HepG2 (cell line): Measurements from ENCODE around the gene MDP1. TPM values are rescaled to one million over a fixed set of nuclear protein-coding genes. Genes with fewer than 3 reads are reported as not detected.

Experiments used
- BRD4 ChIP-seq: sonication (generic); formaldehyde crosslinking; IDR thresholded peaks from 2 replicates; pipeline ENCODE4 v1.4.0; 2020; ENCODE audit warnings: missing genetic modification reagents
- FOXC1 ChIP-seq: sonication (generic); formaldehyde crosslinking; IDR thresholded peaks from 2 replicates; pipeline ENCODE4 v1.8.0; 2022; ENCODE audit warnings: mild to moderate bottlenecking, missing genetic modification reagents, borderline replicate concordance
- KDM5A ChIP-seq: fragments of 200-600 bp; sonication (generic); IDR thresholded peaks from 2 replicates; pipeline ENCODE4 v1.7.0; 2018; ENCODE audit warnings: antibody characterized with exemption, mild to moderate bottlenecking, low read length, borderline replicate concordance
- NFATC3 ChIP-seq: sonication (generic); formaldehyde crosslinking; IDR thresholded peaks from 2 replicates; pipeline ENCODE4 v1.5.1; 2020; ENCODE audit warnings: mild to moderate bottlenecking, missing genetic modification reagents
- NFKBIZ ChIP-seq: IDR thresholded peaks from 2 replicates; pipeline ENCODE4 v1.6.1; 2018; ENCODE audit warnings: missing genetic modification reagents, missing compliant biosample characterization
- SUZ12 ChIP-seq: fragments of 150-350 bp; IDR thresholded peaks from 2 replicates; pipeline ENCODE4 v1.6.1; 2014; ENCODE audit warnings: low read depth, low read length
- TSC22D2 ChIP-seq: sonication (generic); formaldehyde crosslinking; IDR thresholded peaks from 2 replicates; pipeline ENCODE4 v1.5.1; 2020; ENCODE audit warnings: missing genetic modification reagents, mild to moderate bottlenecking, borderline replicate concordance
- ZNF234 ChIP-seq: sonication (generic); formaldehyde crosslinking; conservative IDR thresholded peaks from 2 replicates; pipeline ENCODE4 v1.5.1; 2020; ENCODE audit warnings: mild to moderate bottlenecking, missing genetic modification reagents
- ZNF331 ChIP-seq: sonication (generic); formaldehyde crosslinking; IDR thresholded peaks from 2 replicates; pipeline ENCODE4 v1.4.0; 2020; ENCODE audit warnings: missing genetic modification reagents
- ZNF468 ChIP-seq: sonication (generic); formaldehyde crosslinking; IDR thresholded peaks from 2 replicates; pipeline ENCODE4 v1.8.0; 2022; ENCODE audit warnings: mild to moderate bottlenecking, moderate library complexity, missing genetic modification reagents
- ZNF484 ChIP-seq: sonication (generic); formaldehyde crosslinking; IDR thresholded peaks from 2 replicates; pipeline ENCODE4 v1.5.1; 2020; ENCODE audit warnings: mild to moderate bottlenecking, low read depth, missing genetic modification reagents, borderline replicate concordance
- ZNF781 ChIP-seq: sonication (generic); formaldehyde crosslinking; IDR thresholded peaks from 2 replicates; pipeline ENCODE4 v1.5.1; 2020; ENCODE audit warnings: borderline replicate concordance, mild to moderate bottlenecking, missing genetic modification reagents; ENCODE audit errors: not compliant biosample characterization
- ZNF788 ChIP-seq: sonication (generic); formaldehyde crosslinking; IDR thresholded peaks from 2 replicates; pipeline ENCODE4 v1.5.0; 2020; ENCODE audit warnings: mild to moderate bottlenecking, missing genetic modification reagents, borderline replicate concordance
- polyA plus RNA-seq, 8 experiments: library from polyadenylated mRNA; depleted of rRNA in 3 of 8; stranded (reverse) in 7 of 8; unstranded in 1 of 8; fragments of >200 nt; fragmentation: Illumina TruSeq in 4 of 8; extraction: Trizol in 4 of 8; gene quantifications; 2 replicates each; pipeline versions ENCODE4 v1.2.1 to v1.2.3, GENCODE V29; 2011 to 2016; ENCODE audit warnings: low read depth in 4 of 8, missing spikeins in 1 of 8, mixed read lengths in 1 of 8; ENCODE audit not compliant: insufficient read depth in 1 of 8
- total RNA-seq, 5 experiments: library from RNA; depleted of rRNA; stranded (reverse); fragments of >200 nt; fragmentation: Illumina TruSeq; extraction: Trizol; gene quantifications; 2 replicates each; pipeline ENCODE4 v1.2.3, GENCODE V29; 2016; ENCODE audit warnings: low read depth in 1 of 5
- TF ChIP-seq, protein P1 (sequence below): sonication (generic); formaldehyde crosslinking; IDR thresholded peaks from 2 replicates; pipeline ENCODE4 v1.9.0; 2021; ENCODE audit warnings: mild to moderate bottlenecking, missing genetic modification reagents
- TF ChIP-seq, protein P2 (sequence below): sonication (generic); formaldehyde crosslinking; IDR thresholded peaks from 2 replicates; pipeline ENCODE4 v1.8.1; 2023; ENCODE audit warnings: mild to moderate bottlenecking, missing genetic modification reagents
- TF ChIP-seq, protein P3 (sequence below): sonication (generic); formaldehyde crosslinking; IDR thresholded peaks from 2 replicates; pipeline ENCODE4 v1.5.0; 2020; ENCODE audit warnings: mild to moderate bottlenecking, missing genetic modification reagents, moderate library complexity

The MDP1 gene
- total and polyA plus RNA-seq, 2 of the 13 experiments (the other 11 are each of a cell fraction or from before 2014, with no cell fraction given): 44.1 to 48.7 TPM

DNA sequence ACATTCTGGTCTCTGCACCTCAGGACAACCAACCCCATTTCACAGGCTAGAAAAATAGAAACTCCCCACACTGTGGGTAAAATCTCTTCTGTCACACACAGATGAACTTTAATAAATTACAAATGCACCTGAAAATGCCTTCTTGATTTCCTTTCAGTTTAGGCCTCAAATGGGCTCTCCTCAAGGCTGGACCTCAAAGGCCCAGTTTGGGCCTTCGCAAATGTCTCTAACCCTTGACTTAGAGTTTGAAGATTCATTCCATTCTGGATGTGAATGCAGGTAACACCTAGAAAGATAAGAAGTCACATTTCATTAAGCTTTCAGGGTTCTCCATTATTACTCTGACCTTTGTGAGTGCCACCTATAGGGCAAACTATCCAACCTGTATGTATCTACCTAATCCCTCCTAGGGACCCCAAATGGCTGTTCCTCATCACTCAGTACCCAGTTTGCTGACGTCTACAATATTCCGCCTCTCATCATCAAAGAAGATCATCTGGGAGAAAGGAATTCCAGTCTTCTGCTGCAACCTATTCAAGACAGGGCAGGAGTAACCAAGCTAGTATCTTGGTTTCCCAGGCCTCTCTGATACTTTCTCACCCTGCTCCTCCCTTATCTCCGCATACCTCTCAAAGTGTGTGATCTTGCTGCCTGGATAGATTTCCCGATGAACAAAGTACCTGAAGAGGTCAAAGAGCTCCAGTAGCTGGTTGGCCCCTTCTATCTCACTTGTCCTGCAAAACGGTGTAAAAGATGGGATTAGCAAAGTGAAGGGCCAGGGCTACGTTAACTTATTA is 1.8 kb downstream of the MDP1 start (continued):
- TF ChIP-seq, protein P1, sequence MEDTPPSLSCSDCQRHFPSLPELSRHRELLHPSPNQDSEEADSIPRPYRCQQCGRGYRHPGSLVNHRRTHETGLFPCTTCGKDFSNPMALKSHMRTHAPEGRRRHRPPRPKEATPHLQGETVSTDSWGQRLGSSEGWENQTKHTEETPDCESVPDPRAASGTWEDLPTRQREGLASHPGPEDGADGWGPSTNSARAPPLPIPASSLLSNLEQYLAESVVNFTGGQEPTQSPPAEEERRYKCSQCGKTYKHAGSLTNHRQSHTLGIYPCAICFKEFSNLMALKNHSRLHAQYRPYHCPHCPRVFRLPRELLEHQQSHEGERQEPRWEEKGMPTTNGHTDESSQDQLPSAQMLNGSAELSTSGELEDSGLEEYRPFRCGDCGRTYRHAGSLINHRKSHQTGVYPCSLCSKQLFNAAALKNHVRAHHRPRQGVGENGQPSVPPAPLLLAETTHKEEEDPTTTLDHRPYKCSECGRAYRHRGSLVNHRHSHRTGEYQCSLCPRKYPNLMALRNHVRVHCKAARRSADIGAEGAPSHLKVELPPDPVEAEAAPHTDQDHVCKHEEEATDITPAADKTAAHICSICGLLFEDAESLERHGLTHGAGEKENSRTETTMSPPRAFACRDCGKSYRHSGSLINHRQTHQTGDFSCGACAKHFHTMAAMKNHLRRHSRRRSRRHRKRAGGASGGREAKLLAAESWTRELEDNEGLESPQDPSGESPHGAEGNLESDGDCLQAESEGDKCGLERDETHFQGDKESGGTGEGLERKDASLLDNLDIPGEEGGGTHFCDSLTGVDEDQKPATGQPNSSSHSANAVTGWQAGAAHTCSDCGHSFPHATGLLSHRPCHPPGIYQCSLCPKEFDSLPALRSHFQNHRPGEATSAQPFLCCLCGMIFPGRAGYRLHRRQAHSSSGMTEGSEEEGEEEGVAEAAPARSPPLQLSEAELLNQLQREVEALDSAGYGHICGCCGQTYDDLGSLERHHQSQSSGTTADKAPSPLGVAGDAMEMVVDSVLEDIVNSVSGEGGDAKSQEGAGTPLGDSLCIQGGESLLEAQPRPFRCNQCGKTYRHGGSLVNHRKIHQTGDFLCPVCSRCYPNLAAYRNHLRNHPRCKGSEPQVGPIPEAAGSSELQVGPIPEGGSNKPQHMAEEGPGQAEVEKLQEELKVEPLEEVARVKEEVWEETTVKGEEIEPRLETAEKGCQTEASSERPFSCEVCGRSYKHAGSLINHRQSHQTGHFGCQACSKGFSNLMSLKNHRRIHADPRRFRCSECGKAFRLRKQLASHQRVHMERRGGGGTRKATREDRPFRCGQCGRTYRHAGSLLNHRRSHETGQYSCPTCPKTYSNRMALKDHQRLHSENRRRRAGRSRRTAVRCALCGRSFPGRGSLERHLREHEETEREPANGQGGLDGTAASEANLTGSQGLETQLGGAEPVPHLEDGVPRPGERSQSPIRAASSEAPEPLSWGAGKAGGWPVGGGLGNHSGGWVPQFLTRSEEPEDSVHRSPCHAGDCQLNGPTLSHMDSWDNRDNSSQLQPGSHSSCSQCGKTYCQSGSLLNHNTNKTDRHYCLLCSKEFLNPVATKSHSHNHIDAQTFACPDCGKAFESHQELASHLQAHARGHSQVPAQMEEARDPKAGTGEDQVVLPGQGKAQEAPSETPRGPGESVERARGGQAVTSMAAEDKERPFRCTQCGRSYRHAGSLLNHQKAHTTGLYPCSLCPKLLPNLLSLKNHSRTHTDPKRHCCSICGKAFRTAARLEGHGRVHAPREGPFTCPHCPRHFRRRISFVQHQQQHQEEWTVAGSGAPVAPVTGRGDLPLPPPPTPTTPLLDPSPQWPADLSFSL (CRISPR knock-in tag): peak; percentile 56; the same call in 1 of the 2 replicates
- TF ChIP-seq KDM5A (peak; percentile 91), ZNF788 (CRISPR knock-in tag) (0 out of 2 replicates have a peak, but pooled peaks have one; percentile 59), TSC22D2 (CRISPR knock-in tag) (no peak), FOXC1 (no peak), NFKBIZ (CRISPR knock-in tag) (0 out of 2 replicates have a peak, but pooled peaks have one; percentile 3), SUZ12 (0 out of 2 replicates have a peak, but pooled peaks have one; percentile 4), ZNF331 (no peak), ZNF781 (CRISPR knock-in tag) (peak; percentile 14), NFATC3 (CRISPR knock-in tag) (0 out of 2 replicates have a peak, but pooled peaks have one; percentile 5), ZNF234 (CRISPR knock-in tag) (no peak), ZNF468 (CRISPR knock-in tag) (no peak), ZNF484 (CRISPR knock-in tag) (no peak), BRD4 (CRISPR knock-in tag) (no peak)
- TF ChIP-seq, protein P2, sequence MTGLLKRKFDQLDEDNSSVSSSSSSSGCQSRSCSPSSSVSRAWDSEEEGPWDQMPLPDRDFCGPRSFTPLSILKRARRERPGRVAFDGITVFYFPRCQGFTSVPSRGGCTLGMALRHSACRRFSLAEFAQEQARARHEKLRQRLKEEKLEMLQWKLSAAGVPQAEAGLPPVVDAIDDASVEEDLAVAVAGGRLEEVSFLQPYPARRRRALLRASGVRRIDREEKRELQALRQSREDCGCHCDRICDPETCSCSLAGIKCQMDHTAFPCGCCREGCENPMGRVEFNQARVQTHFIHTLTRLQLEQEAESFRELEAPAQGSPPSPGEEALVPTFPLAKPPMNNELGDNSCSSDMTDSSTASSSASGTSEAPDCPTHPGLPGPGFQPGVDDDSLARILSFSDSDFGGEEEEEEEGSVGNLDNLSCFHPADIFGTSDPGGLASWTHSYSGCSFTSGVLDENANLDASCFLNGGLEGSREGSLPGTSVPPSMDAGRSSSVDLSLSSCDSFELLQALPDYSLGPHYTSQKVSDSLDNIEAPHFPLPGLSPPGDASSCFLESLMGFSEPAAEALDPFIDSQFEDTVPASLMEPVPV (CRISPR knock-in tag): no peak
- TF ChIP-seq, protein P3, sequence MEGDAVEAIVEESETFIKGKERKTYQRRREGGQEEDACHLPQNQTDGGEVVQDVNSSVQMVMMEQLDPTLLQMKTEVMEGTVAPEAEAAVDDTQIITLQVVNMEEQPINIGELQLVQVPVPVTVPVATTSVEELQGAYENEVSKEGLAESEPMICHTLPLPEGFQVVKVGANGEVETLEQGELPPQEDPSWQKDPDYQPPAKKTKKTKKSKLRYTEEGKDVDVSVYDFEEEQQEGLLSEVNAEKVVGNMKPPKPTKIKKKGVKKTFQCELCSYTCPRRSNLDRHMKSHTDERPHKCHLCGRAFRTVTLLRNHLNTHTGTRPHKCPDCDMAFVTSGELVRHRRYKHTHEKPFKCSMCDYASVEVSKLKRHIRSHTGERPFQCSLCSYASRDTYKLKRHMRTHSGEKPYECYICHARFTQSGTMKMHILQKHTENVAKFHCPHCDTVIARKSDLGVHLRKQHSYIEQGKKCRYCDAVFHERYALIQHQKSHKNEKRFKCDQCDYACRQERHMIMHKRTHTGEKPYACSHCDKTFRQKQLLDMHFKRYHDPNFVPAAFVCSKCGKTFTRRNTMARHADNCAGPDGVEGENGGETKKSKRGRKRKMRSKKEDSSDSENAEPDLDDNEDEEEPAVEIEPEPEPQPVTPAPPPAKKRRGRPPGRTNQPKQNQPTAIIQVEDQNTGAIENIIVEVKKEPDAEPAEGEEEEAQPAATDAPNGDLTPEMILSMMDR (CRISPR knock-in tag): peak; percentile 13; the same call in 1 of the 2 replicates
